ENCODE results near the gene RHEB.

DNA sequence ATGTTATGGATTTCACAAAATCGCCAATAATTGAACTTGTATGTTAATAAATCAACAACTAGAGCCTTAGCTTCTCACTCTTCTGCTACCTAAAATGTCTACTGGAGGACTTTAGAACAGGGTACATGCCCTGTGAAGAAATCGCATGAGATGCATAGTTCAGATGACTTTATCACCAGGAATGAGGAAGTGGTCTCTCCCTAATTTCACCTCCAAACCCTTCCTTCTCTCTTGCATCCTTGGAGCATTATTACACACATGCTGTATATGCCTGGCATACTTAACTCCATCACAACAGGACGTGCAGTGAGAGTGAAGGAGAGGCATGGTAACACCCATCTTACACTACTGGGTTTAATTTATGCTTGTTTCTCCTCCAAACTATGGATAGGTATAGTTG, 27.8 kb downstream of the RHEB start:
- TF ChIP-seq TAF1 (IDR thresholded peaks at IDR 0.05; ENCODE audit: low read depth) (no peak), CEBPB (IDR thresholded peaks at IDR 0.05) (no peak), EP300 (IDR thresholded peaks at IDR 0.05; ENCODE audit: borderline replicate concordance) (no peak), EGR1 (IDR thresholded peaks at IDR 0.05) (no peak), CREB1 (IDR thresholded peaks at IDR 0.05; ENCODE audit: low read depth) (no peak), FOXM1 (IDR thresholded peaks at IDR 0.05; ENCODE audit: borderline replicate concordance, low read depth) (no peak), RAD21 (IDR thresholded peaks at IDR 0.05; ENCODE audit: low read depth) (no peak), TCF12 (IDR thresholded peaks at IDR 0.05; ENCODE audit: low read depth) (no peak), TEAD4 (IDR thresholded peaks at IDR 0.05) (peak; percentile 23; the same call in 1 of the 2 replicates)
- TF ChIP-seq, protein P1, sequence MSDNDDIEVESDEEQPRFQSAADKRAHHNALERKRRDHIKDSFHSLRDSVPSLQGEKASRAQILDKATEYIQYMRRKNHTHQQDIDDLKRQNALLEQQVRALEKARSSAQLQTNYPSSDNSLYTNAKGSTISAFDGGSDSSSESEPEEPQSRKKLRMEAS (IDR thresholded peaks at IDR 0.05), result no peak
- TF ChIP-seq, protein P2, sequence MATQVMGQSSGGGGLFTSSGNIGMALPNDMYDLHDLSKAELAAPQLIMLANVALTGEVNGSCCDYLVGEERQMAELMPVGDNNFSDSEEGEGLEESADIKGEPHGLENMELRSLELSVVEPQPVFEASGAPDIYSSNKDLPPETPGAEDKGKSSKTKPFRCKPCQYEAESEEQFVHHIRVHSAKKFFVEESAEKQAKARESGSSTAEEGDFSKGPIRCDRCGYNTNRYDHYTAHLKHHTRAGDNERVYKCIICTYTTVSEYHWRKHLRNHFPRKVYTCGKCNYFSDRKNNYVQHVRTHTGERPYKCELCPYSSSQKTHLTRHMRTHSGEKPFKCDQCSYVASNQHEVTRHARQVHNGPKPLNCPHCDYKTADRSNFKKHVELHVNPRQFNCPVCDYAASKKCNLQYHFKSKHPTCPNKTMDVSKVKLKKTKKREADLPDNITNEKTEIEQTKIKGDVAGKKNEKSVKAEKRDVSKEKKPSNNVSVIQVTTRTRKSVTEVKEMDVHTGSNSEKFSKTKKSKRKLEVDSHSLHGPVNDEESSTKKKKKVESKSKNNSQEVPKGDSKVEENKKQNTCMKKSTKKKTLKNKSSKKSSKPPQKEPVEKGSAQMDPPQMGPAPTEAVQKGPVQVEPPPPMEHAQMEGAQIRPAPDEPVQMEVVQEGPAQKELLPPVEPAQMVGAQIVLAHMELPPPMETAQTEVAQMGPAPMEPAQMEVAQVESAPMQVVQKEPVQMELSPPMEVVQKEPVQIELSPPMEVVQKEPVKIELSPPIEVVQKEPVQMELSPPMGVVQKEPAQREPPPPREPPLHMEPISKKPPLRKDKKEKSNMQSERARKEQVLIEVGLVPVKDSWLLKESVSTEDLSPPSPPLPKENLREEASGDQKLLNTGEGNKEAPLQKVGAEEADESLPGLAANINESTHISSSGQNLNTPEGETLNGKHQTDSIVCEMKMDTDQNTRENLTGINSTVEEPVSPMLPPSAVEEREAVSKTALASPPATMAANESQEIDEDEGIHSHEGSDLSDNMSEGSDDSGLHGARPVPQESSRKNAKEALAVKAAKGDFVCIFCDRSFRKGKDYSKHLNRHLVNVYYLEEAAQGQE (IDR thresholded peaks at IDR 0.05; ENCODE audit: low read depth), result no peak
